Measurements from ENCODE around the gene ADAM19. TPM values are rescaled to one million over a fixed set of nuclear protein-coding genes. Genes with fewer than 3 reads are reported as not detected.

ADAM19 gene
- total RNA-seq, 2 experiments from 2014 or later = 118 to 127 TPM

DNA sequence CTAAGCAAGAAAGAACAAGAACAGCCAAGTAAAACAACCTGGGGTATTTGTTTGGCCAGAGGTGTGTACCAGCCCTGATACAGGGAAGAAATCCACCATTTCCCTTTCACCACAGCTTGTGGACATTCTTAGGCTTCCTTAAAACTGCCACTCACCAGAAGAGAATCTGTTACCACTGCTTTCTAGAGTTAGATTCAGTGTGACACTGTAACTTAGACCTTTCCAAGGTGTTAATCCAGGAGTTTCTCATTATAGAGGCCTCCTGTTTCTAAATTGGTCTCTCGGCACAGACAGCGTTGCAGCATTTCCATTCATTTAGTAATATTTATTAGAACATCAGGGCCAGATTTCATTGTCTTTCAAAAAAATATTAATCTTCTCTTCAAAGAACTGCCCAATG, 60.6 kb downstream of the ADAM19 start:
- Mint-ChIP-seq H3K27me3 (no peaks in the 10 kb centered on the region), H3K27ac (no peak overlapping the region), H3K9me3 (no peaks in the 10 kb centered on the region), H3K36me3 (ENCODE audit: low read depth) (peaks cover 77% of the 10 kb centered on the region), H3K4me1 (peaks cover 29% of the 10 kb centered on the region), H3K4me3 (no peak overlapping the region)
- ChIA-PET POLR2A (no interaction called here), CTCF (no interaction called here)
- DNase-seq = no peak

DNA sequence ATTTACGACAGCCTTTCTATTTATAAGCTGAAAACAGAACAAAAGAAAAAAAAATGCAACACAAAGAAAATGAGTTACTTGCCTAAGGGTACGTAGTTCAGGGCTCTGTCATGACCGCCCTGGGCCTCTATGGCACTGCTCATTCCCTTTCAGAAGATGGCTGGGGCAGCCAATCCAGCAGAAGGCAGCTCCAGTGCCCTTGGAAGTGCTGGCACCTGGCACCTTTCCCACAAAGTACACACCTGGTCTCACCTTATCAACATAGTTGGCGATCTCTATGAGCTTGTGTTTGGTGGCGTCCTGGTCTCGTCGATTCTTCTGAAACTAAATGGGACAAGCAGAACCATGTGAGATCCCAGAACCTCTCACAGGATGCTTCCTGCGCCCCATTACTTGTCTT, 62.4 kb downstream of the ADAM19 start:
- Mint-ChIP-seq H3K4me3 (no peak overlapping the region), H3K9me3 (no peaks in the 10 kb centered on the region), H3K27ac (no peak overlapping the region), H3K4me1 (peaks cover 19% of the 10 kb centered on the region), H3K27me3 (no peaks in the 10 kb centered on the region), H3K36me3 (ENCODE audit: low read depth) (peaks cover 75% of the 10 kb centered on the region)
- CTCF ChIA-PET = no interaction called here
- DNase-seq = no peak
- POLR2A ChIA-PET = no interaction called here

DNA sequence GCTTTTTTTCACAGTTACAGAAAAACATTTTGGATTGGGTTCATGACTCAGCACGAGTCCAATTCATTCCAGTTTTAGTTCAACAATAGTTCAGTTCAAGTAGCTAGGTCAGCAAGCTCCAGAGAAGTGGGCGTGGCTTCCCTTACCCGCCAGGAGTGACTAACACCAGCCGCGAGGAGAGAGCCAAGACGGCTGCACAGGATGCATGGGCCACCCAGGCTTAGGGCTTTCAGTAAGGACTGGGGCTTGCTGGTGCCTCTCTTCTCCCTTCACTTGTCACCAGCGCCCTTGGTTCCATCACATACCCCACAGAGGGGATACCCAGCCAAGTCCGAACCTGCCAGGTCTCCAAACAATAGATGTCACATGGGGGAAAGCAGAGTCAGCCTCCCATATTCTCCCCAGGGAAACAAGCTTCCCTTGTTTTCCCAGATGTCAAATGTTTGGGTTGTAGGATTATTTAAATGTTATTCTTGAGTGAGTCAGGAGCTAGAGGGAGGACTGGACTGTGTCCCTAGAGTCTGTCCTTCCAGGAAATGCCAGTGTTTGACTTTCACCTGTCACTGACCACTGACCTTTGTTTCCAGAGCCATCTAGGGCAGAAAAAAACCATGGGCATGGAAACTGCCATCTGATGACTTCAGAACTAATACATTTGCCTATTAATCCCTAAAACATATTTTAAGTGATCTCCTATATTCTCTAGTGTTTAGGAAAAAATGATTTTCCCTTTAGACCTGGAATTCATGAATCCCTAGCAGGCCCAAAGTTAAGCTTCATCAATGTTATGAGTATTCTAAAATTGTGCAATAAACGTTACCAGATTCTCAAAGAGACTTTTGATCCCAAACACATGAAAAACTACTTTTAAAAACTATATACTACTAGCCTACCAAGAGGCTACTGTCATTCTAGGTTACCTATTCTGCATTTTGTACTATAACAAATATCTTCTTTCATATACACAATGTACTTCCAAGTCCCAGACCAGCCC, 63.6 kb downstream of the ADAM19 start:
- peak; percentile 18 for DNase-seq
- peak overlapping the region; percentile 14 for H3K27ac Mint-ChIP-seq
- peaks cover 25% of the 10 kb centered on the region for H3K4me1 Mint-ChIP-seq
- H3K27me3 Mint-ChIP-seq = no peaks in the 10 kb centered on the region
- ChIA-PET POLR2A (no interaction called here), CTCF (interaction anchor here (0.9 to 2.3 kb wide), 5 partner anchors 10 to 232 kb away, joined by 3 to 6 read pairs (median 4); partner anchors contain the start of gene LSM11)
- no peak overlapping the region for H3K4me3 Mint-ChIP-seq
- H3K9me3 Mint-ChIP-seq = no peaks in the 10 kb centered on the region
- H3K36me3 Mint-ChIP-seq (ENCODE audit: low read depth) = peaks cover 72% of the 10 kb centered on the region

DNA sequence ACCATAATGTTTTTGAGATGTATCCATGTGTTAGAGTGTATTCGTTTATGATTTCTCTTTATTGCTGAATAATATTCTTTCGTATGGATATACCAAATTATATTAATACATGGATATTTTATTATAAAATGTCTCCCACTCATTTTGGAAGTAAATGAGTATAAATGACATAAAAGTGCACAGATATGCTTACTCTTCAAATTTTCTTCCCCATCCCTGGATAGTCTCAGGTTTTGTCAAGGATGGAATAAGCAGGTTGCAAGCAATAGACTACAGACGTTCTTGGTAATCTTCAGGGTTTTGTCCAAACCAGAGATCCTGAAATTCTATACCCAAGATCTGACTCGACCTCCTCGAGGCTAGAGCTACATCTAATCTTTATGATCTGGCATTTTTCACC, 64.9 kb downstream of the ADAM19 start:
- ChIA-PET CTCF (interaction anchor here (1.6 to 2.3 kb wide), 2 partner anchors 31 to 233 kb away, joined by 5 to 6 read pairs; partner anchors contain the start of gene LSM11), POLR2A (no interaction called here)
- DNase-seq = no peak
- Mint-ChIP-seq H3K4me3 (no peak overlapping the region), H3K9me3 (no peaks in the 10 kb centered on the region), H3K27ac (no peak overlapping the region), H3K36me3 (ENCODE audit: low read depth) (peaks cover 77% of the 10 kb centered on the region), H3K4me1 (peaks cover 33% of the 10 kb centered on the region), H3K27me3 (no peaks in the 10 kb centered on the region)

- Mint-ChIP-seq H3K27me3 (no peaks in the 10 kb centered on the region), H3K36me3 (ENCODE audit: low read depth) (peaks cover 77% of the 10 kb centered on the region), H3K27ac (peak overlapping the region; percentile 57), H3K9me3 (no peaks in the 10 kb centered on the region), H3K4me3 (no peak overlapping the region), H3K4me1 (peaks cover 37% of the 10 kb centered on the region)
- ChIA-PET CTCF (interaction anchor here (0.8 to 1.4 kb wide), 3 partner anchors 27 to 233 kb away, joined by 3 to 5 read pairs (median 3); no protein-coding TSS in a partner anchor), POLR2A (no interaction called here)
- DNase-seq = no peak
Measured at GRCh38 chr5:157509587-157509986, 66.0 kb downstream of the ADAM19 start.

- Mint-ChIP-seq H3K4me3 (no peak overlapping the region), H3K36me3 (ENCODE audit: low read depth) (peaks cover 80% of the 10 kb centered on the region), H3K27ac (no peak overlapping the region), H3K9me3 (no peaks in the 10 kb centered on the region), H3K4me1 (peaks cover 38% of the 10 kb centered on the region), H3K27me3 (no peaks in the 10 kb centered on the region)
- no peak for DNase-seq
- ChIA-PET POLR2A (no interaction called here), CTCF (interaction anchor here (0.8 to 1.4 kb wide), 3 partner anchors 27 to 234 kb away, joined by 3 to 5 read pairs (median 3); no protein-coding TSS in a partner anchor)
Measured at GRCh38 chr5:157509093-157509492, 66.5 kb downstream of the ADAM19 start.

- peaks cover 52% of the 10 kb centered on the region for H3K4me1 Mint-ChIP-seq
- H3K4me3 Mint-ChIP-seq = no peak overlapping the region
- H3K27ac Mint-ChIP-seq = peak overlapping the region; percentile 14
- ChIA-PET CTCF (interaction anchor here (0.6 kb wide), 1 partner anchor 18 kb away, joined by 3 read pairs; no protein-coding TSS in a partner anchor), POLR2A (no interaction called here)
- H3K36me3 Mint-ChIP-seq (ENCODE audit: low read depth) = peaks cover 77% of the 10 kb centered on the region
- no peak for DNase-seq
- H3K27me3 Mint-ChIP-seq = no peaks in the 10 kb centered on the region
- no peaks in the 10 kb centered on the region for H3K9me3 Mint-ChIP-seq
Measured at GRCh38 chr5:157506981-157507780, 68.4 kb downstream of the ADAM19 start.

DNA sequence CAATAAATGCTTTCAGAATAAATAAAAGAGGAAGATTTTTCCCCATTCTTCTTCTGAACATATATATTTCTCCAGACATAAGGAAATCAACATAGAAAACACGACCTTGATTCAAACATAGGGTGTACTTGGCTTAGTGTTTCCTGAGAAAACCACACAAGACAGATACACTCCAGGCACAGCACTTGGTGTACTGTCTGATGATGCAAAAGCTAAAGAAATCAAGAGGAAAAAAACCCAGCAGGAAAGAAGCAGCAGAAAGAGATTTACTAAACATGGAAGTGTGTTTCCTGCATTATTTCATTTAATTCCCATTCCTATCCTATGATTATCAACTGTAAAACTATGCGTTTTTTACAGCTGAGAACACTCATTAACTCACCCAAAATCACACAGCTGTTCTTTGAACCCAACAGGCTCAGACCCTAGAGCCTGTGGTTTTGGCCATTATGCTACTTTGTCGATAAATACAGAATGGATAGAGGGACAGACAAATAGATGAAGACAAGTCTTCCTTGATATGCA, 69.4 kb downstream of the ADAM19 start:
- Mint-ChIP-seq H3K4me1 (peaks cover 49% of the 10 kb centered on the region), H3K36me3 (ENCODE audit: low read depth) (peaks cover 77% of the 10 kb centered on the region), H3K27me3 (no peaks in the 10 kb centered on the region), H3K9me3 (no peaks in the 10 kb centered on the region), H3K4me3 (no peak overlapping the region), H3K27ac (peak overlapping the region; percentile 37)
- CTCF ChIA-PET = interaction anchor here (0.6 to 1.1 kb wide), 3 partner anchors 11 to 213 kb away, joined by 3 read pairs; no protein-coding TSS in a partner anchor
- DNase-seq = no peak
- POLR2A ChIA-PET = no interaction called here

DNA sequence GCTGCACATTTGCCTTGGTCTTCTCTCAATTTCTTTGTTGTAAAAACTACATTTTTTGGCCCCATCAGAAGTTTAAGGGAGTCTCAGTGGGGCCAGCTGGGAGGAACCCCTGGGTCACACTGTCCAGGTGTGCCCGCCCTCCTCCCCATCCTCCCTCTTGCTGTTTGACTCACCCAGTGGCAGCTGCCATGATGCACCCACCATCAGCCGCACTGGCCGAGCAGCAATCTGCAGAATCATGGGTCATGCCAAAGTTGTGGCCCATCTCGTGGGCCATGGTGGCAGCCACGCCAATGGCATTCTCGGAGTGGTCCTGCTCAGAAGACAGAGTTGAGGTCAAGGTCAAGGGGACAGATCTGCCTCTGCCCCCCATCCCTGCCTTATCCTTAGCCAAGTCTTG, 70.1 kb downstream of the ADAM19 start:
- Mint-ChIP-seq H3K27me3 (no peaks in the 10 kb centered on the region), H3K27ac (no peak overlapping the region), H3K4me1 (peaks cover 49% of the 10 kb centered on the region), H3K36me3 (ENCODE audit: low read depth) (peaks cover 79% of the 10 kb centered on the region), H3K4me3 (no peak overlapping the region), H3K9me3 (no peaks in the 10 kb centered on the region)
- ChIA-PET CTCF (interaction anchor here (0.8 to 1.1 kb wide), 2 partner anchors 11 to 213 kb away, joined by 3 read pairs; no protein-coding TSS in a partner anchor), POLR2A (interaction anchor here (0.7 kb wide), 1 partner anchor 20 kb away, joined by 3 read pairs; no protein-coding TSS in a partner anchor)
- DNase-seq = no peak

DNA sequence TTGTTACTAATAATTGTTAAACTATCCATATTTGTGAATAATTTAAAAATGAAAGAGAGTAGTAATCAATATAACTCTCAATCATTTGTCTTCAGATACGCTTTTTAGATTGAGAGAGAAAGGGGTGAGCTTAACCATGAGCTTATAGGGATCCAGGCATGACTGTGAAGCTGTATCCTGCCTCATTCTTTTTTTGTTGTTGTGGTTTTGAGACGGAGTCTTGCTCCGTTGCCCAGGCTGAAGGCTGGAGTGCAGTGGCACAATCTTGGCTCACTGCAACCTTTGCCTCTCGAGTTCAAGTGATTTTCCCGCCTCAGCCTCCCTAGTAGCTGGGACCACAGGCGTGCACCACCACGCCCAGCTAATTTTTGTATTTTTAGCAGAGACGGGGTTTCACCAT, 71.5 kb downstream of the ADAM19 start:
- Mint-ChIP-seq H3K4me1 (peaks cover 47% of the 10 kb centered on the region), H3K9me3 (no peaks in the 10 kb centered on the region), H3K27ac (no peak overlapping the region), H3K27me3 (no peaks in the 10 kb centered on the region), H3K4me3 (no peak overlapping the region), H3K36me3 (ENCODE audit: low read depth) (peaks cover 80% of the 10 kb centered on the region)
- ChIA-PET POLR2A (no interaction called here), CTCF (interaction anchor here (0.9 to 1.3 kb wide), 2 partner anchors 168 to 239 kb away, joined by 3 to 4 read pairs; no protein-coding TSS in a partner anchor)
- no peak for DNase-seq

DNA sequence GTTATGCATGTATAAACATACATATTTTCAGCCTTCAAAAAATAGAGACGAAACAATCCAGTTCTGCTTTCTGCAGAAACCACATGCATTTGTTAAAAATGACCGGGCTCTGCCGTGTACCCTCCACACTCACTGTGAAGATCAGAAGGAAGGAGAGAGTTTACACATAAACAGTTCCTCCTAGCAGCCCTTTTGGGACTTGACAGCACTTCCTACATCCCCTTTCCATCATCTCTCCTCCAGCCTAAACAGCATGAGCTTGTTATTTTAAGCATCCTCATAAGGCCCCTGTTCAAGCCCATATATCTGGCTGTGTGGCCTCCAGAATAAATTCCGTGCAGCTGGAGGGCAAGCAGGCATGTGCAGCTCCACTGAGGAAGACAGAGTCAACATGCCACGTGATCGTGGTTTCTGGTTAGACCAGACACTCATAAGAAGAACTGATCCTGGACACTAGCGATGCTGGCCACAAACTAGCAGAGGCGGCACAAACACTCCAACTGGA, 73.4 kb downstream of the ADAM19 start:
- Mint-ChIP-seq H3K36me3 (ENCODE audit: low read depth) (peaks cover 76% of the 10 kb centered on the region), H3K4me3 (no peak overlapping the region), H3K4me1 (peaks cover 38% of the 10 kb centered on the region), H3K9me3 (no peaks in the 10 kb centered on the region), H3K27me3 (no peaks in the 10 kb centered on the region), H3K27ac (peak overlapping the region; percentile 22)
- POLR2A ChIA-PET = no interaction called here
- CTCF ChIA-PET = interaction anchor here (0.6 to 1.2 kb wide), 4 partner anchors 9 to 241 kb away, joined by 3 read pairs; no protein-coding TSS in a partner anchor
- no peak for DNase-seq

DNA sequence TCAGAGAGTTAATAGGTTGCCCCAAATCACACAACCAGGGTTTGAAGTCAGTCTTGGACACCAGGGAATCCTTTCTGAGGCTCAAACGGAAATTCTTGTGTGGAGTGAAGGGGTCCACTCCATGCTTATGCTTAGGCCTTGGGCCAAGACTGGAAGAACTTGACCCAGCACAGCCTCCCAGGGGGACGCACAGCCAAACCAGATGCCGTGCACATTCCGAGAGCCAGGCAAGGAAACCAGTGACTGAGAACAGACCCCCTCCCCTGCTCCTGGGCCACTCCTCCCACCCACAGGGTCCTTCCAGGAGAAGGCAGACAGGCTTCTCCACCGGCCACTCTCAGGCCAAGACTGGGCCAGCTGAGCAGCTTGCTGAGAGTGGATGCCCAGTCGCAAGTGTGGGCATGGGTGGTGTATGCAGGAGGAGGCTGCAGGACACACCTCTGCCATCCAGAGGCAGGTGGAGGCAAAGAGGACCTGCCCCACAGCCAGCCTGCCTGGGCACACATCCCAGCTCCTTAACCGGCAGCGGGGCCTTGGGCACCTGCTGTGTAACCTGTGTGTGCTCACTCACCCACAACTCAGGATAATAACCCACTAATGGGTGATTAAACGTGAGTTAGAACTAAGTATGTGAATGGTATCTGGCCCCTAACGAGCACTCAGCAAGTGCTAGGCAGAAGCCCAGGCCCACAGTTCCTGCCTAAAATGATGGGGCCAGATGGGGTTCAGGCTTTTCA, 77.5 kb downstream of the ADAM19 start:
- Mint-ChIP-seq H3K4me3 (no peak overlapping the region), H3K4me1 (peaks cover 17% of the 10 kb centered on the region), H3K27me3 (no peaks in the 10 kb centered on the region), H3K36me3 (ENCODE audit: low read depth) (peaks cover 62% of the 10 kb centered on the region), H3K27ac (no peak overlapping the region), H3K9me3 (no peaks in the 10 kb centered on the region)
- no peak for DNase-seq
- CTCF ChIA-PET = interaction anchor here (0.6 to 1.6 kb wide), 2 partner anchors 19 to 53 kb away, joined by 3 to 4 read pairs; no protein-coding TSS in a partner anchor
- POLR2A ChIA-PET = no interaction called here

Measured in activated CD4-positive, alpha-beta T cell treated with anti-CD3 and anti-CD28 coated beads, Interleukin-2, amount 10 ng/mL, durations not matched to agents 7 days and 5 days (primary cell).